GM19372 (cell line): ENCODE measurements around the gene RAB30.

Experiments
- ATAC-seq: cut with Tn5 transposase; IDR thresholded peaks from one replicate; pipeline ENCODE4 v1.9.1; 2021; ENCODE audit warnings: mild to moderate bottlenecking, low read depth, moderate library complexity; ENCODE audit not compliant: unreplicated experiment

The RAB30 gene

GRCh38 chr11:83070731-83071566, 748 bp downstream of the RAB30 start:
- ATAC-seq: no peak

- ATAC-seq: no peak
Observed at GRCh38 chr11:83070044-83070701, 1.5 kb downstream of the RAB30 start.

- no peak for ATAC-seq
Observed at GRCh38 chr11:83069441-83070043, 2.2 kb downstream of the RAB30 start.

GRCh38 chr11:83068568-83068967, 3.1 kb downstream of the RAB30 start:
- ATAC-seq: no peak

DNA sequence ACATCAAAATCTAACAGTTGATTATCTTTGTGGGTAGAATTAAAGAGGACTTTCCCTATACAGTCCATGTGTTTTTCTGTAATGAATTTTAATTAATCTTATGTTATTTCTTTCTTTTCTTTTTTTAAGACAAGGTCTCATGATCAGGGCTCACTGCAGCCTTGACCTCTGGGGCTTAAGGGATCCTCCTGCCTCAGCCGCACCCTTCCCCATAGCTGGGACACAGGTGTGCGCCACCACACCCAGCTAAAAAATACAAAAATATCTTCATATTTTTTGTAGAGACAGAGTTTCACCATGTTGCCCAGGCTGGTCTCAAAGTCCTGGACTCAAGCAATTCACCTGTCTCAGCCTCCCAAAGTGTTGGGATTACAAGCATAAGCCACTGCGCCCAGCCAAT, 7.7 kb downstream of the RAB30 start:
- ATAC-seq: no peak

DNA sequence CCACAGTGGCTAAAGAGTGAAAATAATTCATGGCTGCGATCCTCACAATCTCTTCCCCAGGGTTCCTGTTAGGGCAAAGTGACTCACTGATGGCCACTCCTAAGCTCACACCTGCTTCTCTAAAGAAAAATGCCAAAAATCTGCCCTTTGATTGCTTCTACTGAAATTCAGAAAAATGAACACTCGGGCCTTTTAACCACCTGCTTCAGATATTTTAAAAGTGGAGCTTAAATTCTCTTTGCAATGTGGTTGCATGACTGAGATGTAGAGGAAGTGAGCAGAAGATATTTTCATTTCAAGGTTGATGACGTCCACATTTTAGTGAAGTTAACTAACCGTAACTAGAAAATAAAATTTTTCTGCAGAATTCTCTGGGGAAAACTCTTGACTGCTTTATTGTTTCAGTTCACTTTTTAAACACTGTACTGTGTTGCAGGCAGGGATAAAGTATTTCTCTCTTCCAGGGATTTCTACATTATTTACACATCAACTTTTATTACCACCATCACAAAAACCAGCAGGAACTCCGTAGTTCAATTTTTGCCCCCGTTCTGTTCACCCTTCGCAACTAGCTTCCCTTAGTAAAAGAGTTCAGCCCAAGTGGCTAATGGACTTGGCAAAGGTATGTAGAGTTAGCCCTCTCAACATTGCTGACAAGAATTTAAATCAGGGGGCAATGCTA, 8.5 kb downstream of the RAB30 start:
- ATAC-seq: peak; percentile 65

DNA sequence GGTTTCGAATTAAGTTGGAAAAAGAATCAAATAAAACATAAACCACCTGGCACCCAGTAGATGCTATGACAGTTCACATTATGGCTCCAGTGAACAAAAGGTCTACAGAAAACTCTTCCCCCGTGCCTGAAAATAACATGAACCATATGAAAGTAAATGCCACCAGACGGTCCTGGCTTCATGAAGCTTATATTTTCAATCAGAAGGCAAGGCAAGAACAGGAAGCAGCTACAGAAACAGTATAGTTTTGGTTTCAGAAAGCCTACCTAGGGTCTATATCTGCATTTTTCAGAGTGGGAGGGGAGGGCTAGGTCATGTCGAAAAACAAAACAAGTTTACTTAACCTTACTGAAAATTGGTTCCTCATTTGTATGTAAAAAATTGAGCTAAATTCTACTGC, 9.8 kb downstream of the RAB30 start:
- ATAC-seq: peak; percentile 60

- no peak for ATAC-seq
Observed at GRCh38 chr11:83060965-83061364, 10.7 kb downstream of the RAB30 start.

DNA sequence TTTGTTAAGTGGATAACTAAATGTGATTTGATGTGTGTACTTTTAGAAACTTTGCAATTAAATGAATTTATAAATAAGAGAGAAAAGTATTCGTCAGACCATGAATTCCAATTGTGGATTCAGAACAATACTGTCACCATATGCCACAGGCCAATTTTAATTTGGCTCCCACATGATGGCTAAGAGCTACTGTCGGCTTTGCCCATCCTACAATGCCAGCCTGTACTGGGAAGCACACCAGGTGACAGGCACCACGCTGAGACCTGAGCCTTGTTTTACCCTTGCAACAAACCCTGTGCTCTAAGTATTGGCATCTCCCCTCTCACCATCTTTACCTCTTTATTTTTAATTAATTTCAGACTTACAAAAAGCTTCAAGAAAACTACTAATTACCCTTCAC, 14.0 kb downstream of the RAB30 start:
- ATAC-seq: no peak

- ATAC-seq: no peak
Observed at GRCh38 chr11:83056611-83057010, 15.1 kb downstream of the RAB30 start.

GRCh38 chr11:83056204-83056603, 15.5 kb downstream of the RAB30 start:
- no peak for ATAC-seq

GRCh38 chr11:83054904-83055380, 16.8 kb downstream of the RAB30 start:
- ATAC-seq: peak; percentile 64

DNA sequence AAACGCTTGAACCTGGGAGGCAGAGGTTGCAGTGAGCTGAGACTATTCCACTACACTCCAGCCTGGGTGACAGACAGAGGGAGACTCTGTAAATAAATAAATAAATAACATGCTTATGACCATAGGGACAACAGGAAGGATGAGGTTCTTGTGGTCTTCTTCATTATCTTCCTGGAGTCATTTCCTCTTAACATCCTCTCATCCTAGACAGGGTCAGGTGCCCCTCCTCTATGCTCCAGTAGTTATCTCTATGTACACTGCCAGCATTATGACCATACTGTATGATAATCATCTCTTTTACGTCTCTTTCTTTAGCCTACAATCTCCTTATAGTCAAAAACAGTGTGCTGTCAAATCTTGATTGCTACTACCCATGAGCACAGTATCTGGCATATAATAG, 17.7 kb downstream of the RAB30 start:
- ATAC-seq: peak; percentile 50

DNA sequence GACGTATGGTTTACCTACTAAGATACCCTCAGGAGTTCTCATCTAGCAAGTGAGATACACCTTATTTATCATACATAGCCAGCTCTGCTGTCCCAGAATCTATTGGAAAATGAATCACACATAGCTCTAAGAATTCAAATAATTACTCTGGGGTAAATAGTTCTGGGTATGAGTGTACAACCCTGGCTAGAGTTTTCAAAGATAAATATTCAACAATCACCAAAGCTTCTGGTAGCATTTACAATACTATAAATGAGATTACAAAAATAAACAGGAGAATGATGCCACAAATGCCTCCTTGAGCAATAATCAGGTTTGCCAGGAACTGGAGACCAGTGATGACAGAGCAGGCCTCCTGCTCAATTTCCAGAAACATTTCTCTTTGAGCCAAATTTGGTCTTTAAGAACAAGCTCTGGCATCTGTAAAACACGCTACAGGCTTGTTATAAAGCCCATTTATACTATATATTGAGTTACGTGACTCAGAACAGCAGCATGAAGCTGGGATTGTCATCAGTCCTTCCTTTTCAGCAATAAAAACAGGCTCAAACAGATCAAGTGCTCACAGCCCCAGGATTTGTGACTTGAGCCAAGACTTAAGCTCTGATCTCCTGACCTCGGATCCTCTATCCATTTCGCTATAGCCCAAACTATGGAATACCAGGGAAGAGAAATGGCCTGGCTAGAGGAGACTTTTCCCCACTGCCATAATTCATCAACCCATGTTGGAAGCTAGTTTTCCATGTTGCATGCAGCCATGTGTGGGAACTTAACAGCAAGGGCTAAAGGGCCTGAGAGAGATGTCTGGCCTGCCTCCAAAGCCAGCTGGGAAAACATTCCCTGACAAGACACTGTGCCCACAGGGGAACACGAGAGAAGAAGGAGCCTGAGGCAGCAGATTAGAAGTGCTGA, 19.7 kb downstream of the RAB30 start:
- ATAC-seq: no peak

- ATAC-seq: no peak
Observed at GRCh38 chr11:83047515-83048225, 24.0 kb downstream of the RAB30 start.

GRCh38 chr11:83046621-83047172, 25.0 kb downstream of the RAB30 start:
- no peak for ATAC-seq

DNA sequence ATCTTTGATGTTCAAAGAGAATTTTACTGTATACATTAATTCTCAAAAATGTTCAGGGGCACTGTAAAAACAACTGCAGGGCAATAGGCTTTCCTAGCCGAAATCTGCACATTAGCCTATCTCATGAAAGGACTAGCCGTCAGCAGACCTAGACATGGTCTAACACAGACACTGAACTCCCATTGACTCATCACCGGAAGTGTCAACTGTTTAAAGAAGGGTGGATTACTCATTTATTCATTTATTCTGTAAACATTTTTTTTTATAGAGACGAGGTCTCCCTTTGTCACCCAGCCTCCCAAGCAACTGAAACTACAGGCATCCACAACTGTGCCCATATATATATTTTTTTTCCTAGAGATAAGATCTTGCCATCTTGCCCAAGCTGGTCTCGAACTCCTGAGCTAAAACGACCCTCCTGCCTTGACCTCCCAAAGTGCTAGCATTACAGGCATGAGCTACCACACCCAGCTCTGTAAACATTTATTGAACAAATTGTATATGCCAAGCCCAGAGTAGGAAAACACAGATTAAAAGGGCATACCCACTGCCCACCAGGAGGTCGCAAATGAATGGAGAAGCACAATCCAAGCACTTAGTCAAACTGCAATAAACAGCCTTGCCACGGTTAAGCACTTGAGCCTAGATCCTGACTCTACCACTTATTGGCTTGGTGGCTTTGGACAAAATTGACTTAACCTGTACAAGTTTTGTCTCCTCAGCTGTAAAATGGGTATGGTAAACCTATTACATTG, 26.6 kb downstream of the RAB30 start:
- no peak for ATAC-seq

- no peak for ATAC-seq
Observed at GRCh38 chr11:83042964-83043711, 28.6 kb downstream of the RAB30 start.
